BJ (cell line): ENCODE data around the gene HSD17B7. TPM values are rescaled to one million over a fixed set of nuclear protein-coding genes. Genes with fewer than 3 reads are reported as not detected.

Experiments
- CTCF ChIA-PET: fragments of 350-600 bp; formaldehyde crosslinking; extraction: SDS; loops from one replicate; lab custom pipeline; 2021; ENCODE audit warnings: antibody characterized with exemption, inconsistent platforms; lab: Yijun Ruan, JAX
- POLR2A ChIA-PET: fragments of 300-600 bp; sonication (Branson Sonifier 250); formaldehyde crosslinking; extraction: SDS; loops from one replicate; lab custom pipeline; 2021; ENCODE audit warnings: antibody characterized with exemption; lab: Charles Lee
- DNase-seq: peaks from one replicate; pipeline ENCODE4 v3.0.0-alpha.2; 2011; ENCODE audit warnings: low read depth
- H3K27me3 ChIP-seq: 2 replicates; pipeline ENCODE4 v1.6.0; 2011; ENCODE audit warnings: low read length; ENCODE audit not compliant: control insufficient read depth, insufficient read depth
- H3K36me3 ChIP-seq: 2 replicates; pipeline ENCODE4 v1.5.1; 2011; ENCODE audit warnings: low read length; ENCODE audit not compliant: control insufficient read depth, insufficient read depth
- H3K4me3 ChIP-seq: 2 replicates; pipeline ENCODE4 v1.5.1; 2011; ENCODE audit warnings: low read depth, mild to moderate bottlenecking, control low read depth, low read length
- polyA plus RNA-seq: library from polyadenylated mRNA; depleted of rRNA; stranded (reverse); fragments of >200 nt; gene quantifications from 2 replicates; pipeline ENCODE4 v1.2.3, GENCODE V29; 2011
- TF ChIP-seq, protein P1 (sequence below): IDR thresholded peaks from 2 replicates; pipeline ENCODE4 v1.5.1; 2011; ENCODE audit warnings: low read depth, mild to moderate bottlenecking, control low read depth, inconsistent platforms, low read length, moderate library complexity; ENCODE audit not compliant: insufficient read depth

The HSD17B7 gene
- polyA plus RNA-seq, 1 experiment, result 7.2 TPM

DNA sequence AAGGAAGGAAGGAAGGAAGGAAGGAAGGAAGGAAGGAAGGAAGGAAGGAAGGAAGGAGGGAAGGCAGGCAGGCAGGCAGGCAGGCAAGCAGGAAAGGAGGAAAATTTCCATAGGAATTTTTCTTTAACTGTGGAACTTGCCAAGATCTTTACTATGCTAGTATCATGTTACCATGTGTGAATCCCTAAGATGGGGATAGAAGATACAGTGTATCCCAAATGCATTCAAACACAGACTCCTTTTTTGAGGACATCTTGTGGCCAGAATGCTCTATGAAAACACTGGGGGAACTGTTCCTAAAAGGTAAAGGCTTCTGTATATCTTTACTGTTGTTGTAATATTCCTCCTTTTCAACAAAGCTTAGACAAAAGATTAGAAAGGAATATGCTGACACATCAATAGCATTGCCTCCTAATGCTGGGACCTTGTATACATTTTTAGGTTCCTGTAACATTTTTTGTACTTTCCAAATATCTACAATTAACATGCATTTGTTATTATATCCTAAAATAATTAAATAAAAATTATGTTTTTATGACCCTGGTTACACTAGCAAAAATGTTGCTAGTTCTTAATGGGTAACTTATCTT lies 49.8 kb downstream of the HSD17B7 start:
- CTCF ChIA-PET, result no interaction called here

DNA sequence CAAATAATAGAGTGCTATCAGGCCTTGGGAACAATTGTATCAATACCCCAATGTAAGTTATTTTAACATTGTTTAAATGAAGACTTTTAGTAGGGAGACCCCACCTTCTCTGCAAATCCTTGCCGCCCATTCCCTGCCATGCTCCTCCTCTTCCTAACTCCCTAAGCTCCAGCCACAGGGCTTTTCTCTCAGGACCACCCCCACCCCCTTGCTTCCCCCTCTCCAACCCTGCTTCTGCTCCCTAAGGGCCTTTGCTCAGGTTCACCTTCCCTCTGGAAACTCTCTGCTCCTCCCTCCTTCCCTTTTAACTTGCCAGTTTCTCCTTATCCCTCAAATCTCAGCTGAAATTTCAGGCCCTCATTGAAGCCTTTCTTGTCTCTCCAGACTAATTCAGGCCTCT lies 53.7 kb downstream of the HSD17B7 start:
- POLR2A ChIA-PET, result no interaction called here

More for the DNA sequence above, 49.8 kb downstream of the HSD17B7 start:
- POLR2A ChIA-PET, result no interaction called here
- no peaks in the 10 kb centered on the region for H3K27me3 ChIP-seq
- TF ChIP-seq, protein P1, sequence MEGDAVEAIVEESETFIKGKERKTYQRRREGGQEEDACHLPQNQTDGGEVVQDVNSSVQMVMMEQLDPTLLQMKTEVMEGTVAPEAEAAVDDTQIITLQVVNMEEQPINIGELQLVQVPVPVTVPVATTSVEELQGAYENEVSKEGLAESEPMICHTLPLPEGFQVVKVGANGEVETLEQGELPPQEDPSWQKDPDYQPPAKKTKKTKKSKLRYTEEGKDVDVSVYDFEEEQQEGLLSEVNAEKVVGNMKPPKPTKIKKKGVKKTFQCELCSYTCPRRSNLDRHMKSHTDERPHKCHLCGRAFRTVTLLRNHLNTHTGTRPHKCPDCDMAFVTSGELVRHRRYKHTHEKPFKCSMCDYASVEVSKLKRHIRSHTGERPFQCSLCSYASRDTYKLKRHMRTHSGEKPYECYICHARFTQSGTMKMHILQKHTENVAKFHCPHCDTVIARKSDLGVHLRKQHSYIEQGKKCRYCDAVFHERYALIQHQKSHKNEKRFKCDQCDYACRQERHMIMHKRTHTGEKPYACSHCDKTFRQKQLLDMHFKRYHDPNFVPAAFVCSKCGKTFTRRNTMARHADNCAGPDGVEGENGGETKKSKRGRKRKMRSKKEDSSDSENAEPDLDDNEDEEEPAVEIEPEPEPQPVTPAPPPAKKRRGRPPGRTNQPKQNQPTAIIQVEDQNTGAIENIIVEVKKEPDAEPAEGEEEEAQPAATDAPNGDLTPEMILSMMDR, result no peak
- DNase-seq, result no peak
- H3K4me3 ChIP-seq, result no peak overlapping the region
- no peaks in the 10 kb centered on the region for H3K36me3 ChIP-seq

DNA sequence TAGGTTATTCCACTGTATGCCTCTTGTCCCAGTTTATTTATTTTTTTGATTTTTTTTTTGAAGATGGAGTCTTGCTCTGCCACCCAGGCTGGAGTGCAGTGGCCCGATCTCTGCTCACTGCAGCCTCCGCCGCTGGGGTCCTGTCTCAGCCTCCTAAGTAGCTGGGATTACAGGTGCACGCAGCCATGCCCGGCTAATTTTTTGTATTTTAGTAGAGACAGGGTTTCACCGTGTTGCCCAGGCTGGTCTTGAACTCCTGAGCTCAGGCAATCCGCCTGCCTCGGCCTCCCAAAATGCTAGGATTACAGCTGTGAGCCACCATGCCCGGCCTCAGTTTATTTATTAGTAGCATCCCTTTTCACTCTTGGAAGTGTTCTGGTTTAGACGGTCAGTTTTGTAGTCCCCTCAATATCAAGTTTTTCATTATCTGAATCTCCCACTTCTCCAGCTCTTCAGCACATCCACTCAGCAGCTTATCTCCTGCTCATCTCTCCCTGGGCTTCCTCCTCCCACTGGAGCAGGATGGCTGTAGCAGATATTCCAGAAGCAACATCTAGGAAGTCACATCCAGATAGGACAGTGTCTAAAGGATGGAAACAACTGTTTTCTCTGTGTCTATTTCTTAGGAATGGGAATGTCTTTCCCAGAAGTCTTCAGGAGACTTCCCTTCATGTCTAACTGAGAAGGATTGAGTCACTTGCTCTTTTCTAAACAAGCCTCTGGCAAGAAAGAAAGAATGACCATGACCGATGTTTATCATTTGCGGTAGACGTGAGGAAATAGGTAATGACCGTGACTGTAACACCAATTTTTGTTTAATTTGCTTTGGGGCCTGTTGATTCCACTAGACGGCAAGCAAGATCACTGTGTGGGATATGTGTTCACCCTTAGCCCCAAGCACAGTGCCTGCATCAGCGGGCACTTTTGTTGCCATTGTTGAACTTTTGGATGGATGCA lies 56.0 kb downstream of the HSD17B7 start:
- ChIA-PET CTCF (interaction anchor here (0.8 to 4.2 kb wide), 8 partner anchors 11 to 491 kb away, joined by 3 to 47 read pairs (median 6); partner anchors contain the start of gene RGS4), POLR2A (interaction anchor here (0.6 kb wide), 1 partner anchor 232 kb away, joined by 3 read pairs; no protein-coding TSS in a partner anchor)
- peak; percentile 61 for DNase-seq
- no peak overlapping the region for H3K4me3 ChIP-seq
- H3K27me3 ChIP-seq, result no peaks in the 10 kb centered on the region
- TF ChIP-seq, protein P1, result no peak
- H3K36me3 ChIP-seq, result no peaks in the 10 kb centered on the region

More for the DNA sequence above, 53.7 kb downstream of the HSD17B7 start:
- DNase-seq, result no peak
- H3K36me3 ChIP-seq, result no peaks in the 10 kb centered on the region
- H3K27me3 ChIP-seq, result no peaks in the 10 kb centered on the region
- TF ChIP-seq, protein P1, result no peak
- CTCF ChIA-PET, result interaction anchor here (0.7 kb wide), 2 partner anchors 339 to 665 kb away, joined by 3 to 4 read pairs; no protein-coding TSS in a partner anchor
- H3K4me3 ChIP-seq, result no peak overlapping the region

DNA sequence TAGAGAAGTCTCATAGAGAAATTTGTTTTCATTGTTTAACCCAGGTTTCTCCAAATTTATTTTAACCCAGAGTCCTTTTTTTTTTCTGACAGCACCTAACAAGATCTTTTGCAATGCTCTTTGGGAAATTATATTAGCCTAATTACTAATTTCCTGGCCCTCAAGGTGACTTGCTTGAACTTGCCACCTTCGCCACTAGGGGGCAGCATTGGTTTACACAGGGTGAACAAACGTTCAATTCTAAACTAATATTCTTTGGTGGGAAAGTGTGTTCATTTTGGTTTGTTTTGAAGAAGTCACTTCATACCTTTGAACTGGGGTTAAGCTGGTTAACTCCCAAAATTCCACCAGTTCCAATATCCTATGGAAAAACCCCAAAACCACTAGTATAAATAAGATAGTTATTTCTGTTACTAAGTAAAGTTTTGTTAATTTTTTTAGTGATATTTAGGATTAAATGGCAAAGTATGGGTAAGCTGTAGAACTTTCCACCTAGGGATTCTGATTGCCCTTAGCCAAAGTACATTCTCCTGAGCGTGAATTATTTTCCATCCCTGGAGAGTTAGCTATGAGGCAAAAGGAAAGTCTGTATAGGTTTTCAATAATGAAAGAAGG lies 57.4 kb downstream of the HSD17B7 start:
- TF ChIP-seq, protein P1, result peak; percentile 87
- no peak for DNase-seq
- ChIA-PET POLR2A (no interaction called here), CTCF (interaction anchor here (0.6 to 4.2 kb wide), 22 partner anchors 9 to 511 kb away, joined by 3 to 47 read pairs (median 4); partner anchors contain the start of genes CCDC190 and RGS4)
- no peak overlapping the region for H3K4me3 ChIP-seq
- H3K27me3 ChIP-seq, result no peaks in the 10 kb centered on the region
- H3K36me3 ChIP-seq, result no peaks in the 10 kb centered on the region
